NOMO-1 treated with DMSO at 0.1 percent for 48 hours (cell line): ENCODE measurements around the gene EXOSC5.
A peak's percentile ranks its signal among the peaks of the same experiment; 100 is the strongest.

Source experiments
- DNase-seq: peaks from one replicate; lab custom pipeline; 2025; ENCODE audit not compliant: unreplicated experiment; lab: John Stamatoyannopoulos, UW

EXOSC5 gene

GRCh38 chr19:41426952-41427646 lies 29.9 kb upstream of the EXOSC5 start, which contains the start of gene B3GNT8:
Gene B3GNT8, minus strand, starts transcription at chr19:41427374. Its CDS starts 596 bp downstream, at chr19:41426778.
- peak; percentile 84 for DNase-seq

GRCh38 chr19:41426116-41426841 lies 29.1 kb upstream of the EXOSC5 start:
- DNase-seq: no peak

- no peak for DNase-seq
Observed at GRCh38 chr19:41425174-41426115, 28.3 kb upstream of the EXOSC5 start.

GRCh38 chr19:41424335-41425173 lies 27.4 kb upstream of the EXOSC5 start:
- DNase-seq: peak; percentile 65

GRCh38 chr19:41422955-41423354 lies 25.8 kb upstream of the EXOSC5 start:
- DNase-seq: no peak

- no peak for DNase-seq
Observed at GRCh38 chr19:41422456-41422855, 25.3 kb upstream of the EXOSC5 start.

GRCh38 chr19:41421973-41422372 lies 24.8 kb upstream of the EXOSC5 start:
- no peak for DNase-seq

GRCh38 chr19:41421314-41421713 lies 24.2 kb upstream of the EXOSC5 start:
- DNase-seq: no peak

GRCh38 chr19:41420101-41420880 lies 23.1 kb upstream of the EXOSC5 start:
- DNase-seq: peak; percentile 83

GRCh38 chr19:41416194-41416674 lies 19.1 kb upstream of the EXOSC5 start:
- DNase-seq: peak; percentile 27

- DNase-seq: no peak
Observed at GRCh38 chr19:41415154-41415571, 18.0 kb upstream of the EXOSC5 start.

- DNase-seq: no peak
Observed at GRCh38 chr19:41414461-41414860, 17.3 kb upstream of the EXOSC5 start.

GRCh38 chr19:41413947-41414346 lies 16.8 kb upstream of the EXOSC5 start:
- no peak for DNase-seq

- DNase-seq: no peak
Observed at GRCh38 chr19:41412953-41413352, 15.8 kb upstream of the EXOSC5 start.

GRCh38 chr19:41411968-41412265 lies 14.8 kb upstream of the EXOSC5 start:
- no peak for DNase-seq

- no peak for DNase-seq
Observed at GRCh38 chr19:41411100-41411967, 14.2 kb upstream of the EXOSC5 start.

GRCh38 chr19:41410336-41411054 lies 13.3 kb upstream of the EXOSC5 start:
- DNase-seq: no peak

GRCh38 chr19:41409288-41409687 lies 12.1 kb upstream of the EXOSC5 start:
- DNase-seq: no peak
